ENCODE measurements around the gene PYHIN1. TPM values are rescaled to one million over a fixed set of nuclear protein-coding genes. Genes with fewer than 3 reads are reported as not detected.
"Not testable (repeated sequence)": the region's sequence is repeated elsewhere in the genome, so short reads cannot be mapped to it uniquely, and the experiment has no call there.

Gene PYHIN1
- total RNA-seq, 4 donors from 2014 or later: 0.16 TPM; not detected in 3

DNA sequence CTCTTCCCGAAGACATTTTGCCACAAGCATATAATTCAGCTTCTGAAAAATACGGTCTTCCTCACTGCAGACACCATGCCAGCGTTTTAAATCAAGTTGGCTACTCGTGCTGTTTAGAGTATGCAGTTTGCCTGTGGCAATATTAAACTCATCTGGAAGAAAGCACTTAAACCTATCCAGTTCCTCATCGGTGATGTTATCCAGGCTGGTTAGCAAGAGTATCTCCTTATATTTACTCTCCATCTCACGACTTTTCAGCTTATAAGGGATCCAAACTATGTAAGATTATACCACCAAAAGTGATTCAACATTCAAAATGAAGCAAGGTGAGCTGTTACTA lies 68.7 kb downstream of the PYHIN1 start:
- ATAC-seq (peak; percentile 23), DNase-seq (no peak)
- Histone ChIP-seq H3K4me1 (peaks cover 0 to 6% of the 10 kb centered on the region in 2 donors), H3K27me3 (no peaks in the 10 kb centered on the region), H3K36me3 (no peaks in the 10 kb centered on the region), H3K27ac (peak overlapping the region; percentile 72 to 86 (median 76)), H3K4me3 (peak overlapping the region; percentile 50 to 64 (median 56)), H3K9me3 (no peaks in the 10 kb centered on the region)
- TF ChIP-seq, protein P1, sequence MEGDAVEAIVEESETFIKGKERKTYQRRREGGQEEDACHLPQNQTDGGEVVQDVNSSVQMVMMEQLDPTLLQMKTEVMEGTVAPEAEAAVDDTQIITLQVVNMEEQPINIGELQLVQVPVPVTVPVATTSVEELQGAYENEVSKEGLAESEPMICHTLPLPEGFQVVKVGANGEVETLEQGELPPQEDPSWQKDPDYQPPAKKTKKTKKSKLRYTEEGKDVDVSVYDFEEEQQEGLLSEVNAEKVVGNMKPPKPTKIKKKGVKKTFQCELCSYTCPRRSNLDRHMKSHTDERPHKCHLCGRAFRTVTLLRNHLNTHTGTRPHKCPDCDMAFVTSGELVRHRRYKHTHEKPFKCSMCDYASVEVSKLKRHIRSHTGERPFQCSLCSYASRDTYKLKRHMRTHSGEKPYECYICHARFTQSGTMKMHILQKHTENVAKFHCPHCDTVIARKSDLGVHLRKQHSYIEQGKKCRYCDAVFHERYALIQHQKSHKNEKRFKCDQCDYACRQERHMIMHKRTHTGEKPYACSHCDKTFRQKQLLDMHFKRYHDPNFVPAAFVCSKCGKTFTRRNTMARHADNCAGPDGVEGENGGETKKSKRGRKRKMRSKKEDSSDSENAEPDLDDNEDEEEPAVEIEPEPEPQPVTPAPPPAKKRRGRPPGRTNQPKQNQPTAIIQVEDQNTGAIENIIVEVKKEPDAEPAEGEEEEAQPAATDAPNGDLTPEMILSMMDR (IDR thresholded peaks at IDR 0.05 in 4 of 5, conservative IDR thresholded peaks at IDR 0.05 in 1 of 5): no peak
- no peak for TF ChIP-seq POLR2A (IDR thresholded peaks at IDR 0.05)
- in situ Hi-C loops (cut with MboI; ENCODE audit: low sequenced_read_pairs in 4 of 4): no loop called here
- intact Hi-C loops (cut with DNase I; ENCODE audit: low total_unique reads): no loop called here

DNA sequence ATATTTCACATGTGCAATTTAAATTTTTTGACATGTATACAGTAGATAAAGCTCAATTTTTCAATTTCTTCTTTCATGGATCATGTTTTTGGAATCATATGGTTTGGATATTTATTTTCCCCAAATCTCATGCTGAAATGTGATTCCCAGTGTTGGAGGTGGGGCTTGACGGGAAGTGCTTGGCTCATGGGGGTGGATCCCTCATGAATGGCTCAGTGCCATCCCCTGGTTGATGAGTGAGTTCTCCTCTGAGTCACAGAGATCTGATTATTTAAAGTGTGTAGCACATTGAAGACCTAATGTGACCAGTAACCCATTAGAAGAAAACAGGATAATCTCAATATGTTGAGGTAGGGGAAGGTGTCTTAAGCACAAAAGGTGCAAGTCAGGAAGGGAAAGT lies 69.3 kb downstream of the PYHIN1 start:
- TF ChIP-seq, protein P1 (IDR thresholded peaks at IDR 0.05 in 4 of 5, conservative IDR thresholded peaks at IDR 0.05 in 1 of 5): no peak
- TF ChIP-seq POLR2A (IDR thresholded peaks at IDR 0.05): no peak
- Histone ChIP-seq H3K27ac (peak overlapping the region; percentile 72 to 86 (median 76)), H3K27me3 (no peaks in the 10 kb centered on the region), H3K4me1 (peaks cover 0 to 6% of the 10 kb centered on the region in 2 donors), H3K4me3 (peak overlapping the region; percentile 50 to 64 (median 56)), H3K9me3 (no peaks in the 10 kb centered on the region), H3K36me3 (no peaks in the 10 kb centered on the region)
- DNase-seq (peak; percentile 67 to 72), ATAC-seq (peak; percentile 68 to 71)
- intact Hi-C loops (cut with DNase I; ENCODE audit: low total_unique reads) (no loop called here), in situ Hi-C loops (cut with MboI; ENCODE audit: low sequenced_read_pairs in 4 of 4) (no loop called here)

DNA sequence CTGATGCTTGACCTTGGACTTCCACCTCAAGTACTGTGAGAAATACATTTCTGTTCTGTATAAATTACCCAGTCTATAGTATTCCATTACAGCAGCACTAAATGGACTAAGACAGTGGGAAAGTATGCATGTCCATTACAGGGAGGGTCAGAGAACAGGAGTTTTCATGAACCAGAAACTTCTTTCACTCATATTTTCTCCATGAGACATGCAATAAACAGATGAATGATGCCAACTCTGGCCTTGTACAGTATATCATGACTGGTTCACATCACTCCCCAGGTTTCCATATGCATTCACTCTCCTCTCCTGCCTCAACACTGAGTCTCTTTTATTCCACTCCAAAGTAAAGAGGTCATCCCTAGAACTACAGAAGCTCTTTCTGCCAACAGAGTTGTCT lies 73.8 kb downstream of the PYHIN1 start:
- Histone ChIP-seq H3K9me3 (no peaks in the 10 kb centered on the region), H3K27me3 (no peaks in the 10 kb centered on the region), H3K27ac (peak overlapping the region in 3 of 4 donors; percentile 42 to 60 (median 59)), H3K4me3 (no peak overlapping the region), H3K4me1 (peaks cover 0 to 12% of the 10 kb centered on the region in 2 donors), H3K36me3 (no peaks in the 10 kb centered on the region)
- DNase-seq (no peak), ATAC-seq (no peak)
- in situ Hi-C loops (cut with MboI; ENCODE audit: low sequenced_read_pairs in 4 of 4) (no loop called here), intact Hi-C loops (cut with DNase I; ENCODE audit: low total_unique reads) (no loop called here)
- TF ChIP-seq, protein P1 (IDR thresholded peaks at IDR 0.05 in 4 of 5, conservative IDR thresholded peaks at IDR 0.05 in 1 of 5): no peak
- no peak for TF ChIP-seq POLR2A (IDR thresholded peaks at IDR 0.05)

DNA sequence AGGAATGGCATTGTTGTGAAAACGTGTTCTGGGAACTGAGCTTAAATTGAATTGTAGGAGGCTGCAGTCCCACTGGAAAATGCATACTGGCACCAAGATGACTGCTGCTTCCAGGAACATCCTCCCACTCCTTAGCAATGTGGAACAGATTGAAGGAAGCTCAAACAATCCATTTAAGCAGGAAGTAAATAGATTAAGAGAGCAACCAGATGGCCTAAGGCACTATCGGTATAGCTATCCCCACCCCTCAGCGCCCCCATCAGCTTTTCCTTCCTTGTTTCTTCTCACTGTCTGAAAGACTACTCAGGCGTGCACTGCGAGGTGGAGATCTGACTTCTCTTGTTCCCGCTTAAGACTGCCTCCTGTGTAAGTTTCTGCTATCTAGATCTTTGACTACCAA lies 74.3 kb downstream of the PYHIN1 start:
- ATAC-seq (no peak), DNase-seq (no peak)
- Histone ChIP-seq H3K9me3 (no peaks in the 10 kb centered on the region), H3K4me3 (no peak overlapping the region), H3K4me1 (peaks cover 0 to 12% of the 10 kb centered on the region in 2 donors), H3K27me3 (no peaks in the 10 kb centered on the region), H3K36me3 (no peaks in the 10 kb centered on the region), H3K27ac (peak overlapping the region; percentile 42 to 60 (median 52))
- in situ Hi-C loops (cut with MboI; ENCODE audit: low sequenced_read_pairs in 4 of 4): no loop called here
- intact Hi-C loops (cut with DNase I; ENCODE audit: low total_unique reads): no loop called here
- no peak for TF ChIP-seq POLR2A (IDR thresholded peaks at IDR 0.05)

DNA sequence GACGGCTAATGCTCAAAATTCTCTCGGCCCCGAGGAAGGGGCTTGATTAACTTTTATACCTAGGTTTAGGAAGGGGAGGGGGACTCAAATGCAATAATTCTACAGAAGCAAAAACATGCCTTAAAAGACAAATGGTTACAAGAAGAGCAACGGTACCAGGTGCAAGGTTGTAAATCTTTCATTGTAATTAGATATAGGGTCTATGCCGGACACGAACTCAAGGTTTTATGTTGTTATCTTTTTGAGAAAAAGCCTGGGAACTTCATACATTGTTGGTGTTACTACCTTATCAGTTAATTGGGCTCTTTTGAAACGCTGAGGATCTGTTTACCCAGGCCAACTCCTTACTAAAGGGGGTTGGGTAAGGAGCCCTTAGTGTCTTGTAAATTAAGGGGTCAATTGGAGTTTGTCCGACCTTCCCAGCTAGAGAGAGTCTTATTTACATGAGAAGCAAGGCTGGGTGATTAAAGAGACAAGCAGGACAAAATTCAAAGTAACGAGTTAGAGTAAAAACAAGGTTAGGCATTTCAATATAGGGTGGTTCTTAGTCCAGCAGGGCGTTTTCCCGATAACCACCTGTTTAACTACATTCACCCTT lies 75.0 kb downstream of the PYHIN1 start:
- in situ Hi-C loops (cut with MboI; ENCODE audit: low sequenced_read_pairs in 4 of 4); H3K9me3 ChIP-seq; H3K4me3 ChIP-seq; H3K36me3 ChIP-seq; H3K27me3 ChIP-seq; DNase-seq; intact Hi-C loops (cut with DNase I; ENCODE audit: low total_unique reads); ATAC-seq; H3K4me1 ChIP-seq: not testable (repeated sequence)
- peak overlapping the region in 3 of 4 donors; percentile 42 to 60 (median 59) for H3K27ac ChIP-seq

DNA sequence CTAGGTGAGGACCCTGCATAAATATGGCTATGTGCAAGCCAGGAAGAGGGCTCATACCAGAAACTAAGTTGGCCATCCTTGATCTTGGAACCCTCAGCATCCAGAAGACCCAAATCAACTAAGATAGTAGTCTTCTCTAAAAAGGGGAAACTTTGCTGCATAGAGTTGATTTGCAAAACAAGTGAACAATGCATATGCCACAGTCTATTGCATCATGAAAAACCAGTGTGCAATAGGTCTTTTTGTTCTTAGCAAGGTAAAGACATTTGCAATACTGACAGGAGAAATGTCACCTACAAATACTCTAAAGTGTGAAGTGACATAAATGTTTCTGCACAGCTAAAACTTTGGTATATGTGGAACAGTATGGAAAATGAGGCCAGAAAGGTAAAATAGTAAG lies 76.4 kb downstream of the PYHIN1 start:
- no peak for ATAC-seq

More for the DNA sequence above, 76.4 kb downstream of the PYHIN1 start:
- in situ Hi-C loops (cut with MboI; ENCODE audit: low sequenced_read_pairs in 4 of 4) (no loop called here), intact Hi-C loops (cut with DNase I; ENCODE audit: low total_unique reads) (no loop called here)
- no peak for DNase-seq
- Histone ChIP-seq H3K27ac (no peak overlapping the region), H3K36me3 (no peaks in the 10 kb centered on the region), H3K9me3 (no peaks in the 10 kb centered on the region), H3K4me3 (no peak overlapping the region), H3K4me1 (peaks cover 0 to 6% of the 10 kb centered on the region in 2 donors), H3K27me3 (no peaks in the 10 kb centered on the region)
- no peak for TF ChIP-seq POLR2A (IDR thresholded peaks at IDR 0.05)
- TF ChIP-seq, protein P1 (IDR thresholded peaks at IDR 0.05 in 4 of 5, conservative IDR thresholded peaks at IDR 0.05 in 1 of 5): no peak

All from gastrocnemius medialis (tissue), 4 donors.